Kidney (tissue), 14 donors: ENCODE data around the gene LRRC10. TPM values are rescaled to one million over a fixed set of nuclear protein-coding genes. Genes with fewer than 3 reads are reported as not detected.

ENCODE experiments used
- DNase-seq, 5 donors: peaks; one replicate each; pipeline ENCODE4 v3.0.0-alpha.2; 2013 to 2020
- FAIRE-seq: peaks from 2 replicates; lab custom pipeline; 2012; peaks lifted over from hg19 to GRCh38; lab: Jason Lieb, UNC
- H3K27ac ChIP-seq, 2 donors: one replicate each; pipeline ENCODE4 v1.7.0; 2013; ENCODE audit warnings: low read depth in 2 of 2, low read length in 2 of 2, inconsistent platforms in 1 of 2
- H3K27me3 ChIP-seq: one replicate; pipeline ENCODE4 v1.7.1; 2013; ENCODE audit warnings: low read length, inconsistent platforms; ENCODE audit not compliant: control insufficient read depth, insufficient read depth
- H3K36me3 ChIP-seq, 3 donors: one replicate each; pipeline versions ENCODE4 v1.7.0 to v1.7.1; 2013; ENCODE audit warnings: low read length in 3 of 3, control low read depth in 1 of 3, inconsistent platforms in 1 of 3; ENCODE audit not compliant: insufficient read depth in 3 of 3, control insufficient read depth in 2 of 3
- H3K4me1 ChIP-seq, 3 donors: one replicate each; pipeline versions ENCODE4 v1.7.0 to v1.7.1; 2013; ENCODE audit warnings: low read length in 3 of 3, inconsistent platforms in 1 of 3, low read depth in 1 of 3; ENCODE audit not compliant: control insufficient read depth in 2 of 3, insufficient read depth in 2 of 3
- H3K4me3 ChIP-seq, 3 donors: one replicate each; pipeline versions ENCODE4 v1.7.0 to v1.8.1; 2013; ENCODE audit warnings: low read length in 3 of 3, control low read depth in 1 of 3, inconsistent platforms in 1 of 3
- H3K9ac ChIP-seq, 3 donors: one replicate each; pipeline versions ENCODE4 v1.7.0 to v1.7.1; 2013; ENCODE audit warnings: low read length in 3 of 3, control low read depth in 1 of 3, inconsistent platforms in 1 of 3
- H3K9me3 ChIP-seq, 3 donors: one replicate each; pipeline versions ENCODE4 v1.7.0 to v1.7.1; 2013; ENCODE audit warnings: low read length in 3 of 3, control low read depth in 1 of 3, inconsistent platforms in 1 of 3; ENCODE audit not compliant: control insufficient read depth in 2 of 3, insufficient read depth in 1 of 3
- intact Hi-C: fragments of 100-400 bp; cut with DNase I; formaldehyde crosslinking; loops from one replicate; pipeline ENCODE4 v1.11.1; 2022
- polyA plus RNA-seq: library from polyadenylated mRNA; stranded (reverse); fragments of 350-450 nt; fragmentation: Illumina TruSeq; extraction: RNeasy Lipid Tissue Mini Kit (QIAGEN cat#74804); gene quantifications from one replicate; pipeline ENCODE4 v1.2.3, GENCODE V29; 2014; ENCODE audit warnings: low read depth, low replicate concordance; ENCODE audit not compliant: insufficient read depth
- total RNA-seq: library from RNA; stranded (reverse); fragmentation: NEBNext Ultra II Directional; extraction: Animal tissue kit (Norgen Biotek cat#: 25700); gene quantifications from one replicate; pipeline ENCODE4 v1.2.1, GENCODE V29; 2021
- TF ChIP-seq, protein P1 (sequence below): IDR thresholded peaks from 3 replicates; pipeline ENCODE4 v1.5.1; 2012; ENCODE audit warnings: mild to moderate bottlenecking, moderate library complexity, borderline replicate concordance; ENCODE audit not compliant: insufficient read depth; ENCODE audit errors: extremely low read depth
- donor health status: control.
- donor health status: control.
- donor health status: control.
- donor health status: control.
- donor health status: control.
- donor health status: DM: yes; HTN: yes; CAD: no.
- donor health status: Normal renal cell carcinoma (clear cell type).

LRRC10 gene
- total and polyA plus RNA-seq, 2 donors from 2014 or later, result not detected

GRCh38 chr12:69645031-69645430, 34.3 kb upstream of the LRRC10 start:
- Histone ChIP-seq H3K36me3 (no peaks in the 10 kb centered on the region), H3K9me3 (no peaks in the 10 kb centered on the region), H3K27me3 (no peaks in the 10 kb centered on the region), H3K4me1 (no peaks in the 10 kb centered on the region), H3K27ac (no peak overlapping the region), H3K4me3 (no peak overlapping the region), H3K9ac (no peak overlapping the region)
- DNase-seq (no peak), FAIRE-seq (no peak)
- TF ChIP-seq, protein P1, sequence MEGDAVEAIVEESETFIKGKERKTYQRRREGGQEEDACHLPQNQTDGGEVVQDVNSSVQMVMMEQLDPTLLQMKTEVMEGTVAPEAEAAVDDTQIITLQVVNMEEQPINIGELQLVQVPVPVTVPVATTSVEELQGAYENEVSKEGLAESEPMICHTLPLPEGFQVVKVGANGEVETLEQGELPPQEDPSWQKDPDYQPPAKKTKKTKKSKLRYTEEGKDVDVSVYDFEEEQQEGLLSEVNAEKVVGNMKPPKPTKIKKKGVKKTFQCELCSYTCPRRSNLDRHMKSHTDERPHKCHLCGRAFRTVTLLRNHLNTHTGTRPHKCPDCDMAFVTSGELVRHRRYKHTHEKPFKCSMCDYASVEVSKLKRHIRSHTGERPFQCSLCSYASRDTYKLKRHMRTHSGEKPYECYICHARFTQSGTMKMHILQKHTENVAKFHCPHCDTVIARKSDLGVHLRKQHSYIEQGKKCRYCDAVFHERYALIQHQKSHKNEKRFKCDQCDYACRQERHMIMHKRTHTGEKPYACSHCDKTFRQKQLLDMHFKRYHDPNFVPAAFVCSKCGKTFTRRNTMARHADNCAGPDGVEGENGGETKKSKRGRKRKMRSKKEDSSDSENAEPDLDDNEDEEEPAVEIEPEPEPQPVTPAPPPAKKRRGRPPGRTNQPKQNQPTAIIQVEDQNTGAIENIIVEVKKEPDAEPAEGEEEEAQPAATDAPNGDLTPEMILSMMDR, result no peak
- intact Hi-C loops, result no loop called here

DNA sequence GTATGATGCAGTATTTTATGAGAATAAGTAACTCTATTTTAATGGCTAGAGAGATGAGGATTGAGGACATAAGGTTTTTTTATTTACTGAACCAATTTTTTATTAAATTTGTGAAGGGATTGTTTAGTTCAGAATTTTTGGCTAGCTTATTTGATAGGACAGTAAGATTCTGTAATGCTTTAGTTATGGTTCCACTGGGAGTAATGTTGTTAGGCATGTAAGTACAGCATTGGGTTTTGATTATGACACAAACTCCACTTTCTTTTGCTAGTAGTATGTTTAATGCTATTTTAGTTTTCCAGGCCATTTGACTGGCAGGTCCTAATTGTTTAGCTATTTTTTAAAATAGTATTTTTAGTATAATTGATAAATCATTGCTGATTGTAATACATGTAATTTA, 33.8 kb upstream of the LRRC10 start:
- Histone ChIP-seq H3K36me3 (no peaks in the 10 kb centered on the region), H3K9me3 (no peaks in the 10 kb centered on the region), H3K4me1 (no peaks in the 10 kb centered on the region), H3K4me3 (no peak overlapping the region), H3K9ac (no peak overlapping the region), H3K27ac (no peak overlapping the region), H3K27me3 (no peaks in the 10 kb centered on the region)
- TF ChIP-seq, protein P1, result no peak
- FAIRE-seq, result no peak
- intact Hi-C loops, result no loop called here
- no peak for DNase-seq

DNA sequence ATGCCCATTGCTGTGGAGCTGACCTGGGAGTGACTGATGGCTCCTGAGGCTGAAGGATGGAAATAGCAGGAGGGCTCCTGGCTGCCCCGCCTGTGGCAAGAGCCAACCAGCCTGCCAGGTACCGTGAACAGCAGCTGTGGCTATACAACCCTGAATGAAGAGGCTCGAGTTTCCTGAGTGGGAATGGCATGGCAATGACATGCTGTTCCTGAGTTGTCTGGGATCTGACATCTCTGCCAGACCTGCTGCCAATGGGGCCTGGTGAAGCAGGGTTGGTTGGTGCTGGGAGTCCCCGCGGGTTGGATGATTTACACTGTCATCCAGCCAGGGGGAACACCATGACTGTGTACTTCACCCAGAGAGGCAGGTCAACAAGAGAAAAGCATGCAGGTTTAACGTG, 31.8 kb upstream of the LRRC10 start:
- Histone ChIP-seq H3K27me3 (no peaks in the 10 kb centered on the region), H3K9ac (no peak overlapping the region), H3K27ac (no peak overlapping the region), H3K36me3 (no peaks in the 10 kb centered on the region), H3K9me3 (no peaks in the 10 kb centered on the region), H3K4me1 (no peaks in the 10 kb centered on the region), H3K4me3 (no peak overlapping the region)
- TF ChIP-seq, protein P1, result no peak
- FAIRE-seq (no peak), DNase-seq (peak in 1 of 5 donors; percentile 31)
- intact Hi-C loops, result no loop called here

DNA sequence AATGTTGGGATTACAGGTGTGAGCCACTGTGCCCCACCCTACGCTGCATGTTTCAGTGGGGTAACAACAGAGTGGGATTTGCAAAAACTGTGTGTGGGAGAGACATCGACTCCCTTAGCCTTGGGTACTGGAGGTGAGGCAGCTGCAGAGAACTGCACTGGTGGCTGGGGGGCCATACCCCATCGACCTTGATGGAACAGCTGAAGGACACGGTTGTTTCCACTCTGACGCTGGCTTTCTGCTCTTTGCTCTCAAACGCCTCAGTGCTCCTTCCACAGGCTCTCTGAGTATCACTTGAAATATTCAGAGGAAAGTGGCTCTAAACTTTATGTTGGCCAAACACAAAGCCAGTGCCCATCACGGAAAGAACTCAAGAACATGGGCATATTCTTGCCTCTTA, 30.8 kb upstream of the LRRC10 start:
- no peak overlapping the region for H3K27ac ChIP-seq
- no peaks in the 10 kb centered on the region for H3K27me3 ChIP-seq
- no peak overlapping the region for H3K9ac ChIP-seq
- H3K4me1 ChIP-seq, result no peaks in the 10 kb centered on the region
- FAIRE-seq (no peak), DNase-seq (no peak)
- H3K9me3 ChIP-seq, result no peaks in the 10 kb centered on the region
- no peaks in the 10 kb centered on the region for H3K36me3 ChIP-seq
- TF ChIP-seq, protein P1, result no peak
- no peak overlapping the region for H3K4me3 ChIP-seq
- intact Hi-C loops, result no loop called here
